ENCODE data around the gene ATMIN.

GRCh38 chr16:80989801-80990200 is 45.8 kb upstream of the ATMIN start:
- no peak for TF ChIP-seq JUND (IDR thresholded peaks at IDR 0.05)
- no peak for TF ChIP-seq CTCF (IDR thresholded peaks at IDR 0.05; ENCODE audit: low read depth, low read length, missing input control)
- TF ChIP-seq YY1 (IDR thresholded peaks at IDR 0.05) = no peak
- TF ChIP-seq REST (IDR thresholded peaks at IDR 0.05) = no peak
- no peak for TF ChIP-seq SP1 (IDR thresholded peaks at IDR 0.05)

All from liver (tissue), 3 donors.